Putamen (tissue), 1 donor: ENCODE results near the gene TIMM17B.

Experiments used
- DNase-seq: peaks from one replicate; pipeline ENCODE4 v3.0.0-alpha.2; 2016; ENCODE audit warnings: low spot score

The TIMM17B gene

DNA sequence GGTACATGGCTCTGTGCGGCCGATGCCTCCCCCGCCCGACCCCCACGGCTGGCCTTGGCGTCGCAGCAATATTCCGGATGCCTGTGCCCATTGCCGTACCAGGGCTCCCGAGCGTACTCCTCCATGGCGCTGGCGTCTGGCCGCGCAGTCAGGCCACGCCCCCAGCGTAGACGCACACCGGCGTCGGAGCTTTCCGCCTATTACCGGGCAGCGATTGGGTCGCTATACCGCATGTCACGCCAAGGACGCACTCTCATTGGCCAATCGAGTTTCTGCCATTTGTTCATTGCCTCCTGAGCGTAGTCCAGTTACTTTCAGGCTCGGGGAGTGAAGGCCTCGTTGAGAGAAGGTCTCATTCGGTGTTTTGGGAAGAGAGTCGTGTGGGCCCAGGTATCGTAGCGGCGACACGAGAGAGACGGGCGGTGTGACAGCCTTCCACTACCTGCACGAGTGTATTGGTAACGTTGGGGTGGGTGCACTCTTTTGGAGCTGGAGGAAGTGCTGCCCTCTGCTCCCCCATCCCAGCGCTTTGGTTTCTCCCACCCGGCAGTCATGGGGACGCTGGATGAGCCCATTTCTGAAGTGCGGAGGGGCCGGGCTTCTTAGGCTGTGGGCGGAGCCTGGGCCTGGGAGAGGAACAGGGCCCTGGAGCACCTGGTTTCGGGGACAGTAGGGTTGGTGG lies at the start of gene TIMM17B, which contains the start of gene PQBP1:
Gene TIMM17B, minus strand, starts transcription at position 144 of the 682 bp plus-strand sequence. Its CDS starts 19 bp downstream, at position 125.
Gene PQBP1, plus strand, starts transcription at position 306 of the 682 bp plus-strand sequence. CDS start 580 bp downstream, outside the sequence.
- peak; percentile 94 for DNase-seq

DNA sequence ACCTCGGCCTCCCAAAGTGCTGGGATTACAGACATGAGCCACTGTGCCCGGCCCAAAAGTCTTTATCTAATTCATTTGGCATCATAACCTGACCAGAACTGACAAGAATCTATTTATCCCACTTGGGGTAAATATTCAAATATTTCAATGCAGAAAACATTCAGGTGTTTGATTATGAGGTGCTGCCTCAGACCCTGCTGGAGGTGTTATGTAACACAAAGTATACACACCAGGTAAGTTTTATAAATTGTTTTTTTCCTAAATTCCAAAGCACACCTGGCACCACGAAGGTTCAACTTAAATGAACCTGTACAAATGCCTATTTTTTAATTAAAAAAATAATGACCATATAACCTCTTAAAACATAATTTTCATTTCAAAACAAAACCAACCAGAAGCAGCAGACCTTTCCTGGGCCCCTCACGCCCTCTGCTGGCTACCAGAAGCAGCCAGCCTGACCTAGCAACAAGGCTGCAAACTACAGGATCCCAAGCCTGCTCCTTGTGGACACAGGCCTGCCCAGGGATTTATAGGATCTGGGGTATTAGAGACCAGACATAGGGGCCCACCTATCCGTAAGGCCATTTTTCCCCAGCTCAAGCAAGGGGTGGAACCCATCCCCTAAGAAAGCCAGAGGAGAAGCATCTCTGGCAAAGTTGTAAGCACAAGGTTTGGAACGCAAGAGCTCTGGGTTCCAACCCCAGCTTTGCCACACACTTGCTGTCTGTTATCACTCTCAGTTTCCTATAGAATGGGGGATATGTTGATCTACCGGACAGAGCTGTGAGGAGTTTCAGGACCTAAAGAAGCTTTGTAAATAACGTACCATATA lies 48.2 kb upstream of the TIMM17B start:
- no peak for DNase-seq

DNA sequence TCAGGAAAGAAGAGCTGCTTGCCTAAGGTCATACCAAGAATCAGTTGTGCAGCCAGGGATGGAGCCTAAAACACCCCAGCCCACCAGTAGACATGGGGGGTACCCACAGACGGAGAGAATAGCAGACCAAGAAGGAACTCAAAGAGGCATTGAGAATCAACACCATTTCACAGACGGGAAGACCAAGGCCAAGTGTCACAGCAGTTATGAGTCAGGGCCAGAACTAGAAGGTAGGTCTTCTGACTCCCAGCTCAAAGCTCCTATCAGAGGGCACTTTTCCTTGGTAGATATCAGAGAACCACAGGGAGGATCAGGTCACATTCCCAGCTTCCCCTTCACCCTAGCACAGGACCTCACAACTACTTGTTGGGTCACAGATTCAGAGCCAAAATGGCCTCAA lies 45.3 kb upstream of the TIMM17B start:
- DNase-seq, result no peak

- no peak for DNase-seq
These were observed 42.9 kb upstream of the TIMM17B start for GRCh38 chrX:48940404-48940955.

- no peak for DNase-seq
These were observed 42.1 kb upstream of the TIMM17B start for GRCh38 chrX:48939524-48940228.

- DNase-seq, result no peak
These were observed 41.3 kb upstream of the TIMM17B start for GRCh38 chrX:48938721-48939425.

DNA sequence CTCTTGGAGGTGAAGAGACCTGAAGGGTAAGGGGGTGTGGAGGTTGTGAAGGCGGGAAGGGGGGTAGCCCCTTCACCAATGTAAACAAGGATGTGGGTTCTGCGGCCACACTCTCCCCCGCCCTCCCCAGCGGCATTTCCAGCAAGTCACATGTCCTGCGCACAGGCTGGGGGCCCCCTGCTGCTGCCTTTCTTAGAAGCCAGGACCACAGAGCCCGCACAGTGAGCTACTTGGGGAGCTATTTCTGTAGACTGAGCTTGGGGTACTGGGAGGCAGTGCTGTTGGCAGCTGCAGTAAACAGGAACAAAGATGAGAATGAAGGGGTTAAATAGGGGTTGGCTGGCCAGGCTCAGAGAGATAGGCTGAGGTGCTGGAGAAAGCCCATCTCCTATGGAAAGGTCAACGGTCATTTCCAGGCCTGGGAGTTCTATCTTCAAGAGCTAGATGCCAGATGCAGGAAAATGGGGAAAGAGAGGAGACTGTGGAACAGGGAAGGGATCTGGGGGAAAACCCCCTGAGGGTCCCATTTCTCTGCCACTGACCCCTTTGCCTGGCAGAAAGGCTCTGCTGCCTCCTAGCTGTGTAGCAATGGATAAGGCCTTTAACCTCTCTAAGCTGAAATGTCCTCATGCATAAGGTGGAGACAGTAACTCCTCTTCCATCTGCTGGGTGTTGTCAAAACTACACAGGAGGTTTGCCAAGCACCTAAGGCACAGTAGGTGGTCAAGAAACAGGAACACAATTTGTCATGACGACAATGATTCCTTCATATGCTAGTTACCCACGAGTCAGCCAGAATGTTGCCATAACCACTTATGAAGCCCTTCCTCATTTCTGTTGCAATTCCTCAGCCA lies 39.7 kb upstream of the TIMM17B start:
- no peak for DNase-seq

- DNase-seq, result no peak
These were observed 39.0 kb upstream of the TIMM17B start for GRCh38 chrX:48936429-48937053.

- no peak for DNase-seq
These were observed 37.7 kb upstream of the TIMM17B start for GRCh38 chrX:48935301-48935670.

GRCh38 chrX:48934581-48935300 lies 37.2 kb upstream of the TIMM17B start:
- no peak for DNase-seq

DNA sequence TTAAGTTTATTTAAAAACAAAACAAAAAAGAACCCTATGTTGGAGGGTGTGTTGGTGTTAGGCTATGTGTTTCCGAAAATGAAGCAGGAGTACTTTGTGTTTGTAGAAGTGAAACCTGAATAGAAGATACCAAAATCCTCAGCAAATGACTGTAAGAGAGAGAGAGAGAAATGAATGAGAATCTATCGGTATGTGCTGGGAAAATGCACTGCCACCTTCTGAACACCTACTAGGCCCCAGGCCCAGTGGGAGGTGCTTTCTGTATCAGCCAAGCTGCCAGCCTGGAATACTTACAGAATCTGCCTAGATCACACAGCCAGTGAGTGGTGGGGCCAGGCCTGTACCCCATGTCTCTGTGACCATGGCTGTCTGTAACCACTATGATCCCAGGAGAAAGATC lies 36.2 kb upstream of the TIMM17B start:
- no peak for DNase-seq

GRCh38 chrX:48927736-48928382 lies 30.3 kb upstream of the TIMM17B start:
- no peak for DNase-seq

- DNase-seq, result no peak
These were observed 29.6 kb upstream of the TIMM17B start for GRCh38 chrX:48927123-48927522.

- no peak for DNase-seq
These were observed 26.7 kb upstream of the TIMM17B start for GRCh38 chrX:48924270-48924669.

- no peak for DNase-seq
These were observed 26.2 kb upstream of the TIMM17B start for GRCh38 chrX:48923771-48924170.

GRCh38 chrX:48920718-48921104 lies 23.1 kb upstream of the TIMM17B start:
- DNase-seq, result no peak

DNA sequence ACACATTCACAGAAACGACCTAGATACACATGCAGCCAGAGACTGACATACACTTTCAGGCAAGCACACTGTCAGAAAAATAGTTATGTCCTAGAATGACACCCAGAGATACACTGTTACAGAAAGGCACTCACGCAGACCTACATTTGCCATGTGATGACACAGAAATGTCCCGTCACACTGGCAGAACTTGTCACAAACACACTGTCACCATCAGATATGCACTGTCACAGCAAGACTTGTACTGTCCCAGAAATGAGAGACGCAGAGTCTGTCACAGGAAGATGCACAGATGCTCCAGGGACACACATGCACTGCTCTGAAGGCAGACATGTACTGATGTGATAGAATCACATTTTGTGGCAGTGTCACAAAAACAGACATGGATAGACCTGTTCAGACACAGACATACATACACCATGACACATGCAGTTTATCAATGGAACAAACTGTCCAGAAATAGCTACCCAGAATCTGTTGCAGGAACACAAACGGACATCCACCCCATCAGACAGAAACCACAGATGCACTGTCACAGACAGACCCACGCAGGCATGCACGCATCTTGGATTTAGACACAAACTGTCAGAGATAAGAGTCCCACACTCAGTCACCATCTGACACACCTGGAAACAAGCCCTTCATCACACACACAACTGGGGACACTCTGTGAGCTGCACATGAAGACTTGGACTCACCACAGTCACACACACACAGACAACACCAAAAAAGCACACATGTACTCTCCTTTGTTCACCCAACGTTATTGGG lies 22.6 kb upstream of the TIMM17B start:
- DNase-seq, result no peak

- DNase-seq, result no peak
These were observed 21.8 kb upstream of the TIMM17B start for GRCh38 chrX:48919360-48919841.
